ENCODE measurements around the gene PLIN4.

GRCh38 chr19:4464815-4465581 is 53.3 kb downstream of the PLIN4 start:
- TF ChIP-seq POLR2AphosphoS5 (IDR thresholded peaks at IDR 0.05; ENCODE audit: borderline replicate concordance, low read depth, low read length) (no peak), EZH2 (IDR thresholded peaks at IDR 0.05) (no peak), FOXP2 (optimal IDR thresholded peaks at IDR 0.05; ENCODE audit: control extremely low read depth, extremely low read length, insufficient read depth) (no peak)

Data from SK-N-MC (cell line).